ENCODE results near the gene SLC26A9. TPM values are rescaled to one million over a fixed set of nuclear protein-coding genes. Genes with fewer than 3 reads are reported as not detected.

SLC26A9 gene, protein sequence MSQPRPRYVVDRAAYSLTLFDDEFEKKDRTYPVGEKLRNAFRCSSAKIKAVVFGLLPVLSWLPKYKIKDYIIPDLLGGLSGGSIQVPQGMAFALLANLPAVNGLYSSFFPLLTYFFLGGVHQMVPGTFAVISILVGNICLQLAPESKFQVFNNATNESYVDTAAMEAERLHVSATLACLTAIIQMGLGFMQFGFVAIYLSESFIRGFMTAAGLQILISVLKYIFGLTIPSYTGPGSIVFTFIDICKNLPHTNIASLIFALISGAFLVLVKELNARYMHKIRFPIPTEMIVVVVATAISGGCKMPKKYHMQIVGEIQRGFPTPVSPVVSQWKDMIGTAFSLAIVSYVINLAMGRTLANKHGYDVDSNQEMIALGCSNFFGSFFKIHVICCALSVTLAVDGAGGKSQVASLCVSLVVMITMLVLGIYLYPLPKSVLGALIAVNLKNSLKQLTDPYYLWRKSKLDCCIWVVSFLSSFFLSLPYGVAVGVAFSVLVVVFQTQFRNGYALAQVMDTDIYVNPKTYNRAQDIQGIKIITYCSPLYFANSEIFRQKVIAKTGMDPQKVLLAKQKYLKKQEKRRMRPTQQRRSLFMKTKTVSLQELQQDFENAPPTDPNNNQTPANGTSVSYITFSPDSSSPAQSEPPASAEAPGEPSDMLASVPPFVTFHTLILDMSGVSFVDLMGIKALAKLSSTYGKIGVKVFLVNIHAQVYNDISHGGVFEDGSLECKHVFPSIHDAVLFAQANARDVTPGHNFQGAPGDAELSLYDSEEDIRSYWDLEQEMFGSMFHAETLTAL
- total RNA-seq: 1.0 and 2.9 TPM in 2 replicates
- 2.8 and 4.0 TPM in 2 replicates for polyA plus RNA-seq

DNA sequence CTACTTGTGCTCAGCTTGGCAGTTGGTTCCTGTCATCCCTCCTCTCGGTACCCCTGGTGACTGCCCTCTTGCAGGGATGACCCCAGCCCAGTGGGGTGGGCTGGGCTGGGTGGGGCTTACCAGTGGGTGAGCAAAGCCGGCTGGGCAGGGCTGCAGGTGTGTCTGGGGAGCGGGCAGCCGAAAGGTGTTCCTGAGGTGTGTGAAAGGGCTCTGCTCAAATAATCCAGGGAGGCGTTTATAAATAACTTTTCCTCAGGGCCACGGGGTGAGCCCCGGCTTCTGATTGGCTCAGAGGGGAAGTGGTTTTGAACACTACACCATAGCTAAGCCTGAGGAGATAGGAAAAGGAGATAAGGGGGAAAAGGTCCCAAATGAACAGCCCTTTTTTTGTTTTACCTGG lies at the start of gene SLC26A9:
TSS of gene SLC26A9 (minus strand) at position 212 of the 400 bp plus-strand sequence. CDS start 7,636 bp downstream, outside the sequence.
- DNase-seq (ENCODE audit: low read depth in 1 of 2, low spot score in 1 of 2): no peak
- no peak within 1 kb of the TSS for H3K27ac ChIP-seq
- no peaks in the 10 kb centered on the region for H3K27me3 ChIP-seq
- H3K4me1 ChIP-seq (ENCODE audit: low read depth): peaks cover 39% of the 10 kb centered on the region
- H3K4me3 ChIP-seq: no peak within 1 kb of the TSS
- no peaks in the 10 kb centered on the region for H3K36me3 ChIP-seq
- TF ChIP-seq, protein P1, sequence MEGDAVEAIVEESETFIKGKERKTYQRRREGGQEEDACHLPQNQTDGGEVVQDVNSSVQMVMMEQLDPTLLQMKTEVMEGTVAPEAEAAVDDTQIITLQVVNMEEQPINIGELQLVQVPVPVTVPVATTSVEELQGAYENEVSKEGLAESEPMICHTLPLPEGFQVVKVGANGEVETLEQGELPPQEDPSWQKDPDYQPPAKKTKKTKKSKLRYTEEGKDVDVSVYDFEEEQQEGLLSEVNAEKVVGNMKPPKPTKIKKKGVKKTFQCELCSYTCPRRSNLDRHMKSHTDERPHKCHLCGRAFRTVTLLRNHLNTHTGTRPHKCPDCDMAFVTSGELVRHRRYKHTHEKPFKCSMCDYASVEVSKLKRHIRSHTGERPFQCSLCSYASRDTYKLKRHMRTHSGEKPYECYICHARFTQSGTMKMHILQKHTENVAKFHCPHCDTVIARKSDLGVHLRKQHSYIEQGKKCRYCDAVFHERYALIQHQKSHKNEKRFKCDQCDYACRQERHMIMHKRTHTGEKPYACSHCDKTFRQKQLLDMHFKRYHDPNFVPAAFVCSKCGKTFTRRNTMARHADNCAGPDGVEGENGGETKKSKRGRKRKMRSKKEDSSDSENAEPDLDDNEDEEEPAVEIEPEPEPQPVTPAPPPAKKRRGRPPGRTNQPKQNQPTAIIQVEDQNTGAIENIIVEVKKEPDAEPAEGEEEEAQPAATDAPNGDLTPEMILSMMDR (IDR thresholded peaks at IDR 0.05; ENCODE audit: low read depth, low read length): no peak
- H3K9me3 ChIP-seq (ENCODE audit: low read depth): no peaks in the 10 kb centered on the region

DNA sequence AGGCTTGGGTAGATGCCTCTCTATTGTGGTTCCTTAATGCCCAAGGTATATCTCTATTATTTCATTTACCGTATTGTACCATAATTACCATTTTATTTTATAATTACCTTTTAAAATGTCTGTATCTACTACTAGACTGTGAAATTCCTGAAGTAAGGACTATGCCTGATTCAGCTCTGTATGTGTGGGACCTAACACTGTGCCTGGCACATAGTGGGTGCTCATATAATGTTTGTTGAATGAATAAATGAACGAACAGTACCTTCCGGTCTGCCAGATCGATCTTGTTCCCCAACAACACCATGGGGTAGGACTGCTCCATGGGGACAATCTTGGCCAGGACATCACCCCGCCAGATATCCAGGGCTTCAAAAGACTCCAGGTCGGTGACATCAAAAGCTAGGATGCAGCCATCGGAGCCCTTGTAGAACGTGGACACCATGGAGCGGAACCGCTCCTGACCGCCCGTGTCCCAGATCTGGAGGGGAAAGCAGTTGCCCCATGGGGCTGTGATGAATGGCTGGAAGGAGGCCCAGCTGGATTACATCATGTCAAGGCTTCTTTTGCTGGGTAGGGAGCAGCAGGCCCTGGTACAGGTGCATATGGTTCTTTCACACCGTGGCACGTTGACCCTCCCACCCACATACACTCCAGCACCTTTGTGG lies 49.1 kb upstream of the SLC26A9 start:
- no peaks in the 10 kb centered on the region for H3K27me3 ChIP-seq
- H3K36me3 ChIP-seq: no peaks in the 10 kb centered on the region
- no peak overlapping the region for H3K4me3 ChIP-seq
- no peaks in the 10 kb centered on the region for H3K4me1 ChIP-seq (ENCODE audit: low read depth)
- no peak overlapping the region for H3K27ac ChIP-seq
- no peak for DNase-seq (ENCODE audit: low read depth in 1 of 2, low spot score in 1 of 2)
- TF ChIP-seq, protein P1 (IDR thresholded peaks at IDR 0.05; ENCODE audit: low read depth, low read length): no peak
- H3K9me3 ChIP-seq (ENCODE audit: low read depth): no peaks in the 10 kb centered on the region

DNA sequence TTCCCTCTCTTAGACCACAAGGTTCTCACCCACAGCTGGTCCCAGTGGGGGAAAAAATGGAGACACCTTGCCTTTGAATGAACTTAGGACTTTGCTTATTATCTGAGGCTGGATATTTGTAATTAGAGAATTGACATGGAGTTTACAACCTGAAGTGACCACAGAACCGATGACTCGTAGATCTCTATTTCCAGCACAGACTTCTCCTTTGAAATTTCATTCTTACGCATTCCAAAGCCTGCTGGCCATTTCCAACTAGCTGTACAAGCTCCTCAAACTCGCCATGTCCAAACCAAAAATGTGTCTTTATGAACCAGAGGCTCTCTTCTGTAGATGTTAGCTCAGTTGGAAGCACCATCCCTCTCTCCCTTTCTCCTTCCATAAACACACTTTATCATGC lies 48.0 kb upstream of the SLC26A9 start:
- Histone ChIP-seq H3K27ac (no peak overlapping the region), H3K4me3 (no peak overlapping the region), H3K36me3 (no peaks in the 10 kb centered on the region), H3K27me3 (no peaks in the 10 kb centered on the region), H3K4me1 (ENCODE audit: low read depth) (peaks cover 7% of the 10 kb centered on the region), H3K9me3 (ENCODE audit: low read depth) (no peaks in the 10 kb centered on the region)
- TF ChIP-seq, protein P1 (IDR thresholded peaks at IDR 0.05; ENCODE audit: low read depth, low read length): no peak
- DNase-seq (ENCODE audit: low read depth in 1 of 2, low spot score in 1 of 2): peak in 1 of 2 donors; percentile 35

DNA sequence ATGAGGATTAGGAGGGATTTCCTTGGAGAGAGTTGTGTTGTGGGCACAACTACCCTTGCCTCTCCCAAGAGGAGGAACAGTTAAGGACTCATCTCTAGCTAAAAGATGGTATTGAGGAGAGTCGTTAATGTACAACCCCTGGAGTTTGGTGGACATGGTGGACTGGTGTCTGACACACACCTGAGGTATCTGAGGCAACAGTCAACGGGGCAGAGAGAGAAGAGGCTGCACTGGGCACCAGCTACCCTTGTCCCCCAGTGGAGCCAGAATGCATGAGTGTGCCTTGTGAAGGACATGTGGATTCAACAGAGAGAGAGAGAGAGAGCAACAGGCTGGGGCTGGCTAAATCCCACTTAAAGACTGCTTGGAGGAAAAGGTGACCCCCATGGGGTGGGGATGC lies 47.0 kb upstream of the SLC26A9 start:
- Histone ChIP-seq H3K9me3 (ENCODE audit: low read depth) (no peaks in the 10 kb centered on the region), H3K27me3 (no peaks in the 10 kb centered on the region), H3K27ac (no peak overlapping the region), H3K36me3 (no peaks in the 10 kb centered on the region), H3K4me3 (no peak overlapping the region), H3K4me1 (ENCODE audit: low read depth) (peaks cover 8% of the 10 kb centered on the region)
- DNase-seq (ENCODE audit: low read depth in 1 of 2, low spot score in 1 of 2): no peak
- TF ChIP-seq, protein P1 (IDR thresholded peaks at IDR 0.05; ENCODE audit: low read depth, low read length): no peak

DNA sequence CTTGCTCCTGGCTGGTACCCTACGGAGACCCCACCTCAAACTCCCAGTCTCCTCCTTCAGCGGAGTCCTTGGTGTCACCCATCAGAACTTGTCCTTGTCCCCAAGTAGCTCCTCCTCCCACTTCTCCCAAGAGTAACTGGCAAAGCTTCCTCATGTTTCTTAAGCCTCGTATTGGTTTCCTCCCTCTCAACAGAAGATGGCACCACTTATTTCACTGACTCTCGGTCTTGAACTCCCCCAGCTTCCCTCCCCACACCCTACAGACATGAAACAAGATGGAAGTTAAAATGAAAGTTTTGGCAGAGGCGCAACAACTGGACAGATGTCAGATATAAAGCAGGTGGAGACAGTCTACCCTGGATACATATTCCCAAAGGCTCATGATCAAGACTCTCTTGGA lies 46.5 kb upstream of the SLC26A9 start:
- TF ChIP-seq, protein P1 (IDR thresholded peaks at IDR 0.05; ENCODE audit: low read depth, low read length): no peak
- Histone ChIP-seq H3K9me3 (ENCODE audit: low read depth) (no peaks in the 10 kb centered on the region), H3K36me3 (no peaks in the 10 kb centered on the region), H3K4me3 (no peak overlapping the region), H3K27ac (no peak overlapping the region), H3K27me3 (no peaks in the 10 kb centered on the region), H3K4me1 (ENCODE audit: low read depth) (peaks cover 13% of the 10 kb centered on the region)
- DNase-seq (ENCODE audit: low read depth in 1 of 2, low spot score in 1 of 2): no peak

Data from cardiac muscle cell (in vitro differentiated cells and primary cell).